OCI-LY3 (cell line): ENCODE results near the gene SPATA6L.

Experiments
- EZH2phosphoT487 ChIP-seq: fragments of 200-600 bp; shearing (Covaris generic); IDR thresholded peaks from 2 replicates; pipeline ENCODE4 v1.6.1; 2018; ENCODE audit warnings: antibody characterized with exemption, mixed run types, low read depth
- TF ChIP-seq, protein P1 (sequence below): fragments of 200-600, 300-600 bp; sonication (generic); IDR thresholded peaks from 2 replicates; pipeline ENCODE4 v1.5.1; 2014; ENCODE audit warnings: antibody characterized with exemption, low read length, low read depth

DNA sequence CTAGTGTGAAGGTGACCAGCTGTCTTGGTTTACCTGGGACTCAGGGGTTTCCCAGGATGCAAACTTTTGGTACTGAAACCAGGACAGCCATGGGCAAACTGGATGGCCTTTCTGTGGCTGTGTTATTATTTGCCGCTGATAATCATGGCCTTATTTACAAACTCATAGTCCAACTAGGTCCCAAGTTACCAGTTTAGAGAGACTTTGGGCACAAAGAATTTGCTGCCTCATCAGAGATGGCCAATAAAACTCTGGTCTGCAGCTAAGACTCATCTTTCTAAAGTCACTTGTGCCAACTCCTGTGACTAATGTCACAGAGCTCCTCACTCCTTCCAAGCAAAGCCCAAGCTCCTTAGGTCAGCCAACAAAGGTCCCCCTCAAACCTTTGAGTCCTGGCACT, 51.7 kb downstream of the SPATA6L start:
- TF ChIP-seq, protein P1, sequence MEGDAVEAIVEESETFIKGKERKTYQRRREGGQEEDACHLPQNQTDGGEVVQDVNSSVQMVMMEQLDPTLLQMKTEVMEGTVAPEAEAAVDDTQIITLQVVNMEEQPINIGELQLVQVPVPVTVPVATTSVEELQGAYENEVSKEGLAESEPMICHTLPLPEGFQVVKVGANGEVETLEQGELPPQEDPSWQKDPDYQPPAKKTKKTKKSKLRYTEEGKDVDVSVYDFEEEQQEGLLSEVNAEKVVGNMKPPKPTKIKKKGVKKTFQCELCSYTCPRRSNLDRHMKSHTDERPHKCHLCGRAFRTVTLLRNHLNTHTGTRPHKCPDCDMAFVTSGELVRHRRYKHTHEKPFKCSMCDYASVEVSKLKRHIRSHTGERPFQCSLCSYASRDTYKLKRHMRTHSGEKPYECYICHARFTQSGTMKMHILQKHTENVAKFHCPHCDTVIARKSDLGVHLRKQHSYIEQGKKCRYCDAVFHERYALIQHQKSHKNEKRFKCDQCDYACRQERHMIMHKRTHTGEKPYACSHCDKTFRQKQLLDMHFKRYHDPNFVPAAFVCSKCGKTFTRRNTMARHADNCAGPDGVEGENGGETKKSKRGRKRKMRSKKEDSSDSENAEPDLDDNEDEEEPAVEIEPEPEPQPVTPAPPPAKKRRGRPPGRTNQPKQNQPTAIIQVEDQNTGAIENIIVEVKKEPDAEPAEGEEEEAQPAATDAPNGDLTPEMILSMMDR: no peak
- no peak for TF ChIP-seq EZH2phosphoT487
